A673 (cell line): ENCODE results near the gene PMS2. TPM values are rescaled to one million over a fixed set of nuclear protein-coding genes. Genes with fewer than 3 reads are reported as not detected.
"Not testable (repeated sequence)": the region's sequence is repeated elsewhere in the genome, so short reads cannot be mapped to it uniquely, and the experiment has no call there.

Source experiments
- Bru-seq: library from RNA; stranded (reverse); fragments of 400-500 nt; gene quantifications from one replicate; lab custom pipeline; 2021; lab: Mats Ljungman, UMichigan
- BruChase-seq, 2 experiments: library from RNA; stranded (reverse); fragments of 400-500 nt; gene quantifications; one replicate each; lab custom pipeline; 2021; lab: Mats Ljungman, UMichigan
- BruUV-seq: library from RNA; stranded (reverse); fragments of 400-500 nt; replicated peaks from 2 replicates; lab custom pipeline; 2021; lab: Mats Ljungman, UMichigan
- CTCF ChIA-PET: fragments of 300-600 bp; sonication (Branson Sonifier 250); formaldehyde crosslinking; loops from one replicate; lab custom pipeline; 2022; ENCODE audit warnings: antibody characterized with exemption; lab: Charles Lee
- POLR2A ChIA-PET: fragments of 300-600 bp; sonication (Branson Sonifier 250); formaldehyde crosslinking; loops from one replicate; lab custom pipeline; 2022; ENCODE audit warnings: antibody characterized with exemption; ENCODE audit not compliant: low non-redundant PET; lab: Charles Lee
- DNase-seq: peaks from one replicate; pipeline ENCODE4 v3.0.0-alpha.2; 2015; ENCODE audit warnings: low spot score
- H3K27ac ChIP-seq: fragments of 200-600 bp; sonication (generic); 2 replicates; pipeline ENCODE4 v1.5.1; 2016; ENCODE audit warnings: mixed run types, low read depth, mild to moderate bottlenecking, mixed read lengths, antibody characterized with exemption, low read length; ENCODE audit not compliant: poor library complexity, severe bottlenecking
- H3K27me3 ChIP-seq: fragments of 200-600 bp; sonication (generic); replicated peaks from 2 replicates; pipeline ENCODE4 v1.6.1; 2017; ENCODE audit warnings: mixed run types, low read depth, mild to moderate bottlenecking, mixed read lengths, antibody characterized with exemption, low read length; ENCODE audit not compliant: insufficient read depth, poor library complexity
- H3K36me3 ChIP-seq: fragments of 200-600 bp; sonication (generic); 2 replicates; pipeline ENCODE4 v1.6.1; 2016; ENCODE audit warnings: mixed run types, mild to moderate bottlenecking, mixed read lengths, antibody characterized with exemption, low read length; ENCODE audit not compliant: insufficient read depth, poor library complexity, severe bottlenecking
- H3K4me1 ChIP-seq: fragments of 200-600 bp; sonication (generic); 2 replicates; pipeline ENCODE4 v1.6.1; 2017; ENCODE audit warnings: mixed run types, mild to moderate bottlenecking, mixed read lengths, antibody characterized with exemption, low read length; ENCODE audit not compliant: insufficient read depth, poor library complexity, severe bottlenecking
- H3K4me3 ChIP-seq: fragments of 200-600 bp; sonication (generic); 2 replicates; pipeline ENCODE4 v1.5.1; 2016; ENCODE audit warnings: low read depth, mixed run types, mild to moderate bottlenecking, mixed read lengths, low read length; ENCODE audit not compliant: poor library complexity, severe bottlenecking
- H3K9me3 ChIP-seq: fragments of 200-600 bp; sonication (generic); 2 replicates; pipeline ENCODE4 v1.6.1; 2016; ENCODE audit warnings: mixed run types, low read depth, mild to moderate bottlenecking, mixed read lengths, antibody characterized with exemption, low read length; ENCODE audit not compliant: poor library complexity, severe bottlenecking
- CTCF ChIP-seq: fragments of 300-800, 200-600 bp; sonication (generic); conservative IDR thresholded peaks from 2 replicates; pipeline ENCODE4 v1.5.1; 2017; ENCODE audit warnings: low read depth, mild to moderate bottlenecking, antibody characterized with exemption, low read length, moderate library complexity, mixed read lengths
- EZH2 ChIP-seq: fragments of 200-600 bp; sonication (generic); IDR thresholded peaks from 2 replicates; pipeline ENCODE4 v1.6.1; 2017; ENCODE audit warnings: borderline replicate concordance, low read depth, mild to moderate bottlenecking, mixed read lengths, antibody characterized with exemption, low read length; ENCODE audit not compliant: poor library complexity, severe bottlenecking
- intact Hi-C: fragments of 100-400 bp; cut with micrococcal nuclease; formaldehyde crosslinking; loops from one replicate; pipeline ENCODE4 v1.10.0; 2022; ENCODE audit not compliant: unreplicated experiment
- long read RNA-seq: library from polyadenylated mRNA; stranded (forward); transcript quantifications from one replicate; pipeline ENCODE4 v2.0.0, GENCODE V29; 2022
- total RNA-seq: library from RNA; stranded (reverse); gene quantifications from 2 replicates; pipeline ENCODE4 v1.2.3, GENCODE V29; 2021

Gene PMS2
- total RNA-seq (14.6 and 16.8 TPM in 2 replicates), Bru-seq, nascent RNA (percentile 59 among the genes with signal in this experiment), BruChase-seq, experiment 1, labeled RNA remaining after a 2-hour chase (percentile 57 among the genes with signal in this experiment), BruChase-seq, experiment 2, labeled RNA remaining after a 6-hour chase (percentile 64 among the genes with signal in this experiment)
- long read RNA-seq, partial matches to known transcripts: 1 of 8 reads
- long read RNA-seq, other reads (novel, unspliced or antisense): 5 of 8 reads

DNA sequence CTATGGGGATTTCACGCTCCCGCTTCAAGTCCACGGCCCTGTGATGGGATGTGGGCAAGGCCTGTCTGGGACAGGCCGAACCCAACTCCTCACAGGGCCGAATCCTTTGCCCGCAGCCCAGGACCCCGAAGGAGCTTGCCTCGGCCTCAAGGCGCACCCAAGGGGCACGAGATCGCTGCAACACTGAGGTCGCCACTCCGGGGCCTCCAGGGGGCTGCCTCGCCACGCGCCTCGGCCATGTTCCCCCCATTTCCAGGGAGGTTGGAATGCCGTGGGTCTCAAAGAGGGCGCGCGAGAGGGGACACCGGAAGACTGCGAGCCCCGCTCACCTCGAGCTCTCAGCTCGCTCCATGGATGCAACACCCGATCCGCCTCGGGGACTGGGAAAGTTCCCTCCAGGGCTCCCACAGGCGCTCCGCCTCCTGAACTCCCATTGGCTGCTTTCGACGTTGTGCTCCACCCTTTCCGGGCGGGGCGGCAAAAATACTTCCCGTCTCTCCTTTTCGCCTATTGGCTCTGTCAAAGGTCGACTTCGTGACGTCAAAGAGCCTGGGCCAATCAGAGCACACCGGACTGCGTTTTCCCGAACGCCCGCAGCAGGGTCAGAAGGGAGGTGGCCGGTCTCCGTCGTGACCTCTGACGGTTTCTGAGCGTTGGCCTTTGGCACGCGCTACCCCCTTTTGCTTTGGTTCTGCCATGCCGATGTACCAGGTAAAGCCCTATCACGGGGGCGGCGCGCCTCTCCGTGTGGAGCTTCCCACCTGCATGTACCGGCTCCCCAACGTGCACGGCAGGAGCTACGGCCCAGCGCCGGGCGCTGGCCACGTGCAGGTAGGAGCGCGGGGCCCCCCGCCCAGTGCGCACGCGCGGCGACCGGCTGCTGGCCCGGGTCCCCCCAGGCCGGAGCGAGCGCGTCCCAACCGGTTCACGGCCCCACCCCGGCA is at the start of gene PMS2, which contains the start of gene AIMP2:
Gene PMS2 (minus strand): TSS at position 382 of the 944 bp plus-strand sequence. CDS start 30 bp downstream, at position 352.
Gene AIMP2 (plus strand): TSS at position 605 of the 944 bp plus-strand sequence. CDS start 92 bp downstream, at position 697.
- Histone ChIP-seq H3K27ac (peak within 1 kb of the TSS; percentile 87), H3K4me1 (peaks cover 9% of the 10 kb centered on the region), H3K27me3 (no peaks in the 10 kb centered on the region), H3K9me3 (no peaks in the 10 kb centered on the region), H3K36me3 (peaks cover 14% of the 10 kb centered on the region), H3K4me3 (peak within 1 kb of the TSS; percentile 97)
- no peak for TF ChIP-seq EZH2
- 0 out of 2 replicates have a peak, but pooled peaks have one; percentile 17 for TF ChIP-seq CTCF
- intact Hi-C loops: no loop called here
- ChIA-PET CTCF (interaction anchor here (0.6 to 1.8 kb wide), 2 partner anchors 12 to 318 kb away, joined by 3 to 9 read pairs; no protein-coding TSS in a partner anchor), POLR2A (interaction anchor here (0.6 kb wide), 2 partner anchors 566 to 602 kb away, joined by 3 to 17 read pairs; no protein-coding TSS in a partner anchor)
- TSS peak; percentile 79 for BruUV-seq
- peak; percentile 99 for DNase-seq

- H3K27me3 ChIP-seq: no peaks in the 10 kb centered on the region
- intact Hi-C loops: no loop called here
- H3K4me1 ChIP-seq: peaks cover 3% of the 10 kb centered on the region
- CTCF ChIA-PET: no interaction called here
- POLR2A ChIA-PET: no interaction called here
- no peak for DNase-seq
- TF ChIP-seq CTCF (no peak), EZH2 (no peak)
- peak overlapping the region; percentile 11 for H3K27ac ChIP-seq
- BruUV-seq: no TSS peak
- H3K9me3 ChIP-seq: no peaks in the 10 kb centered on the region
- peaks cover 12% of the 10 kb centered on the region for H3K36me3 ChIP-seq
- H3K4me3 ChIP-seq: peak overlapping the region; percentile 89
Observed at GRCh38 chr7:6057316-6058129, 48.7 kb upstream of the PMS2 start.

GRCh38 chr7:6056616-6057015 is 47.8 kb upstream of the PMS2 start:
- no peaks in the 10 kb centered on the region for H3K9me3 ChIP-seq
- DNase-seq: no peak
- peaks cover 12% of the 10 kb centered on the region for H3K36me3 ChIP-seq
- H3K27ac ChIP-seq: peak overlapping the region; percentile 47
- H3K4me3 ChIP-seq: no peak overlapping the region
- intact Hi-C loops: no loop called here
- TF ChIP-seq EZH2: no peak
- no peak for TF ChIP-seq CTCF
- no TSS peak for BruUV-seq
- H3K4me1 ChIP-seq: peaks cover 3% of the 10 kb centered on the region
- POLR2A ChIA-PET: no interaction called here
- no peaks in the 10 kb centered on the region for H3K27me3 ChIP-seq
- CTCF ChIA-PET: no interaction called here

DNA sequence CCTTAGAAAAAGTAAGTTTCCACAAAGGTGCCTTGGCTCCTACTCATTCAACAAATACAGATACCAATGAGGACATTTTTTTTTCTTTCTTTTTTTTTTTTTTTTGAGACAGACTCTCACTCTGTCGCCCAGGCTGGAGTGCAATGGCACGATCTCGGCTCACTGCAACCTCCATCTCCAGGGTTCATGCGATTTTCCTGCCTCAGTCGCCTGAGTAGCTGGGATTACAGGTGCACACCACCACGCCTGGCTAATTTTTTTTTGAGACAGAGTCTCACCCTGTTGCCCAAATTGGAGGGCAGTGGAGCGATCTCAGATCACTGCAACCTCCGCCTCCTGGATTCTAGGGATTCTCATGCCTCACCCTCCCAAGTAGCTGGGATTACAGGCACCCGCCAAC is 42.3 kb upstream of the PMS2 start:
- intact Hi-C loops, CTCF ChIA-PET, H3K27ac ChIP-seq, BruUV-seq, H3K4me3 ChIP-seq, DNase-seq, POLR2A ChIA-PET, H3K9me3 ChIP-seq, H3K4me1 ChIP-seq, H3K27me3 ChIP-seq: not testable (repeated sequence)
- H3K36me3 ChIP-seq: peaks cover 41% of the 10 kb centered on the region
